GM15510 (cell line): ENCODE results near the gene FAHD2A.

Experiments
- POLR2A ChIP-seq: IDR thresholded peaks from 3 replicates; pipeline ENCODE4 v1.6.1; 2011; ENCODE audit warnings: borderline replicate concordance; ENCODE audit not compliant: insufficient read length; ENCODE audit errors: extremely low read depth

FAHD2A gene

DNA sequence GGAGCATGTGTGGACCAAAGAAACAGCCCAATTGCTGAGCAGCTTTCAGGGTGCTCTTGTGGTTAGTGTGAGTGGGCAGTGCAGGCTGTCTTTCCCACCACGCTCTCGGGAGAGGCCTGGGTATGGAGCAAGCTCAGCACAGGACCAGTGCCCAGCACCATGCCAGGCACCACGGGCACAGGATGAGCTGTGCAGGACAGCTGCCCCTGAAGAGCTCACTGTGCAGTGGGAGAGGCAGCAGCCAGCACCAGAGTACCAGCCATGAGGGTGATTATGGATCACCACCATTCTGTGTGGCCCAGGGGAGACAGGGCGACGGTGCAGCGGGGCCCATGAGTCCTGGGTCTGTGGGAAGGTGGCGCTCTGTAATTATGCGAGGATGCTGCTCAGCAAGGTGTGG lies 29.7 kb upstream of the FAHD2A start:
- TF ChIP-seq POLR2A = no peak

DNA sequence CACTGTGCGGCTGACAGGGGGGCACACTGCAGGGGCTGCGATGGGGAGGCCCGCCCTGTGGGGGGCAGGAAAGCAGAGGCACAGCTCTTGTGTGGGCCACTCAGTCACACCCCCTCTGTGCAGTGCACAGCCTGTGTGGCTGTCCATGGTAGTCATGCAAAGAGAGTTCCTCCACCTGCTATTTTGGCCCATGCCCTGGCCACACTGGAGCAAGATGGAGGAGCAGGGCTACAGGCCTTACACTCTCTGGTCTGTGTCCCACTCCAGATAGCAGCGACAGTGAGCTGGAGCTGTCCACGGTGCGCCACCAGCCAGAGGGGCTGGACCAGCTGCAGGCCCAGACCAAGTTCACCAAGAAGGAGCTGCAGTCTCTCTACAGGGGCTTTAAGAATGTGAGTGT lies 28.5 kb upstream of the FAHD2A start:
- TF ChIP-seq POLR2A = no peak

DNA sequence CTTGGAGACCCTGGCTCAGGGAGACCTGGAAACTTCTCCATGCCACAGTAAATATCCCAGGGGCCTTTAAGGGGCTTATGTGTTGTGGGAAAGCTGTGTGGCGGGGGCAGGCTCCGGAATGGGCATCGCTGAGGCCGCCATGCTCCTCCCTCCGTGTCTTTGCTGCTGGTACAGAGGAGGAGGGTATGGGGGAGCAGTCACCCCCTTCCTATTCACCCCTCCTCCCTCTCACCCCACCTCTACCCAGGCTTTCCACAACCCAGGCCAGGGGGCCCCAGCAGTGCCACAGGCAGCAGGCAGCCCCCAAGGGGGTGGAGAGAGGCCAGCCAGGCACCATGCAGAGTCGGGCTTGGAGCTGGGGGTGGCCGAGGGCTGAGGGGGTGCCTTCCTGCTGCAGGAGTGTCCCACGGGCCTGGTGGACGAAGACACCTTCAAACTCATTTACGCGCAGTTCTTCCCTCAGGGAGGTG lies 28.0 kb upstream of the FAHD2A start:
- TF ChIP-seq POLR2A = no peak

DNA sequence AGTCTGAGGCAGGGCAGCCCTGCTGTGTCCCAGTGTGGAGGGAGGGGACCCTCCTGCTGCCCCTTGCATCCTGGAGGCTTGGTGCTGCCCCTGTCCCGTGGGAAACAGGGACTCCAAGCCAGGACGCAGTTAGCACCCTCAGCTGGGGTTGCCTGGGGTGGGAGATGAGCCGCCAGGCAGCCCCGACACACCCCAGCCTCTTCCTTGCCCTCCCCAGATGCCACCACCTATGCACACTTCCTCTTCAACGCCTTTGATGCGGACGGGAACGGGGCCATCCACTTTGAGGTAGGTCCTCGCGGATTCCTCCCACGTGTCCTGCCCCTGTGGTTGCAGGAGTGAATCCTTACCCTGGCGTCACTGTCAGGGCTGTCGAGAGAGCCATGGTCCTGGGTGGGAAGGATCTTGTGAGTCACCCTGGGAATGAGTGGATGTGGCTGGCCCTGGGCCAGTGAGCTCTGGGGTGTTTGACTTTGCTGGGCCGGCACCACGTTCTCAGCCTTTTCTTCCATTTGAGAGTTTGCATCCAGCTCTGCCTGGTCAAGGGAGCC lies 27.5 kb upstream of the FAHD2A start:
- no peak for TF ChIP-seq POLR2A

DNA sequence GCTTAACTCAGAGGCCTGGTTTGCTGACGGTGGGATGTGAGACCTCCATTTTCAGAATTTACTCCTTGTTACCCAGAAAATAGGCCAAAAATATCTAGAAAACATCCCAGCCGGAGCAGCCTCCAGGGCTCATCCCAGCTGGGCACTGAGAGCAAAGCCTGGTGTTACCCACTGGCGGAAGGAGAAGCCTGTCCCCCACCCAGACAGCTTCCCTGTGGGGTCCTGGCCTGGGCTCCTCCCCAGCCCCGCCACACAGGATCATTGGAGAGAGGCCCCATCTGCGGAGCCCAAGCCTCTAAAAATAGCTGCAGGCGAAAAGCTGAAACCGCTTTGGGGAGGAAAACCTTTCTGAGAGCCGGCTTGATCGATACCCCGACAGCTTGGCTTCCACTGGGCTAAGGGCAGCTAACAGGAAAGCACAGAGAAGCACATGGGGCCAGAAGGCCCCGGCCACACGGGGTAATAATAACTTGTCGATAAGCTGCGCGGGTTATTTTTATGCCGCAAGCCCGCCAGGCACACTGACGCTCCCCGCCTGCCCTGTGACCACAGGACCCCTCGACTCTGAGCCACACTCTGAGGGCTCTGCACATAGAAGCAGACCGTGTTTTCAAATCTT lies 26.9 kb upstream of the FAHD2A start:
- no peak for TF ChIP-seq POLR2A

DNA sequence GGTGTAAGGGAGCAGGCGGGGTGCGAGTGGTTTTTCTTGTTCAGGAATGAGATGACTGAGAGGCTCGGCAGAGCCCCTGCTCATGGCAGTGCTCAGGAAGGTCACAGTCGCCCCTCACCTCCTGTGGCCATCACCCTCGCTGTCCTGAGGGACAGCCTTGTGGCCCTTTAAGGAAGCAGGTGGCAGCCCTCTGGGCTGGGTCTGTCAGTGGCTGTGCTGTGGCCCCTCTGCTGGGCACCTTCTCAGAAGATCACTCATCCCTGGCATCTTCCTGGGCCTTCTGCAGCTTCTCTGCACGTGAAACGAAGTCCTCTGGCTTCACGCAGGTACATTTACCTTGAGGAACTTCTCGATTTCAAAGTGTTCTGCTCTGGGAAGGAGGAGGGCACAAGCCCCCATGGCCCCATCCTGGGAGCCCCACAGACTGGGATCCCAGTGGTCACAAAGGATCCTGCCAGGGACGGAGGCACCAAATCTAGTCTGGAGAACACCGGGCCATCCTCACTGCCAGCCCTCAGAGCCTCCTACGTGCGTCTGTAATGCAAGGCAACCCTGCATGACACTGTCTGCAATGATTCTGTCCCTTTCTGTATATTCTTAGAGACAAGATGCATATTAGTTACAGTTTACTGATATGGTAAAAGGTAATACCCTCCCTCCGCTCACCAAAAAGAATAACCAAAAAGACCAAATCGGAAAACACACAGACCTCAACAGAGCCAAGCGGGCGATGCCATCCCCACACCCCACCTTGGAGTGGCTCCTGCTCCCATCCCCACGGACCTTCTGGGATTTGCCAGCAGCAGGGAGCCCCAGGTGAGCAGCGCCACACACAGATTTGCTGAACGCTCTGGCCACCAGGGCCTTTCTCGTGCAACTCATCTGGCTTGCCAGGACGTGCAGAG lies 25.9 kb upstream of the FAHD2A start:
- no peak for TF ChIP-seq POLR2A

DNA sequence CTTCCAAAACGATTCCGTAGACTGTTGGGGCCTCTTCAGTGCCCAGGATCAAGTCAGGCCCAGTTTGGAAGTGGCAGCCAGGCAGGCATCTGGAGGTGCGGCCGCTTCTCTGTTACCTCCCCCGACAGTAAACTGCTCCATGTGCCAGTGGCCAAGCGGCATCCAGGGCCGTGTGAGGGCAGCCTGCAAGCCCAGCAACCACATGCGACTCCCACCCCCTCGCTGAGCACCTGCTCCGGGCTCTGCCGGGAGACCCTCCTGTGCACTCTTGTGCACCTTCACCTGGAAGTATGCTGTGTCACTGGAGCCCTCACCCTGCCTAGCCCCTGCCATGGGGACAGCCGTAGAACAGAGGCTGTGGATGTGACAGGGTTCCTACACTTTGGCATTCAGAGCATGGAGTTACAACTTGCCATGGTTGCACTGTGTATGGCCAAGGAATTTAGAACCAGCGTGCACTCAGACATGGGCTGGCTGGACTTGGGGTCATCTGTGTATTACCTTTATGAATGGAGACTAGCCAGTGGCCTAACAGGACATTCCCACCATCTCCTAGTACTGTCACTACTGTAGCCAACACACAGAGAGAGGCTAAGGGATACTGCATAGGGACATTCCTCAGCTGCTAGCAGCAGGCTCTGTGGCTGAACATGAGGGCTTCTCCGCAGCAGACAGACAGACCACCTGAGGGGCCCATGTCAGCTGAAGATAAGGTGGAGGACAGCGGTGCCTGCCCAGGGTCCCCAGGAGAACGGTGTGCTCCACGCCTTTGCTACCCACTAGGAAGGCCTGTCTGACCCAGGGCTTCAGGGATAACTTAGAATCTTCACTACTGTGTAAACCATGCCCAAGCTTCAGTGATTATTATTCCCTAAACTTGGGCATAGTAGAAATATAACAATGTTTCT lies 25.0 kb upstream of the FAHD2A start:
- TF ChIP-seq POLR2A = no peak

DNA sequence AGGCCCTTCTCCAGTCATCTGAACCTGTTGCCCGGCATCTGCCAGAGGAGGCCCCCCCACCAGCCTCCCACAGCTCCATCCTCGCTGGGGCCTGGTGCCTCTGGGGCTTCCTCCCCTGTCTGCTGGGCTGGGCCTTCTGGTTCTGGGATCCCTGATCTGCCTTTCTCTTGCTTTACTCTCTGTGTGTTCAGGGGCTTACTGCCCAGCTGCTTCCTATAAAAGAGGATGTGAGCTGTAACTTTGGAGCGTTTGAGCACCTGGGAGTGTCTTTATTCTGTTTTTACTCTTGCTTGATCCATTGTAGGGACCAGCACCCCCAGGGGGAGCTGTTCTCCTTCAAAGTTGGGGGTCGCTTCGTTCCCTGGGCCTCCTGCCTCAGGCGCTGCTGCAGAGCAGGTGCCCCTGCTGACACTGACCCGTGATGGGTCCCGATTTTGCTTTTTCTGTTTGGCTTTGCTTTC lies 23.1 kb upstream of the FAHD2A start:
- no peak for TF ChIP-seq POLR2A

DNA sequence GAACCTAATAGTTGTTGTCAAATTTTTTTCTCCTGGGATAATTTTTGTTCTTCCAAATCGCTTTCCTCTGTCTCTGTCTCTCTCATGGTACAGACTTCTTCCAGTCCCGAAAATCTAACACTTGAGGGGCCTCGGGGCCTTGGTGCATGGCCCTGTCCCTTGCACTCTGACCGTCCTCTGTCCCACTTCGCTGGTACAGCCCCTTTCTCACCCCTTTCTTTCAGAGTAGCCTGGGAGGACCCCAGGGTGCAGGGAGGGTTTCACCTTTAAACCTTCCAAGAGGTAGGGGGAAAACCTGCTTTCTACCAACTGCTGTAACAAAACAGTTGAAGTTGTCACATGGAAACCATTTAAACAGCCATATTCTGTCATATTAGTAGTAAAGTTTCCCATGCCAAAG lies 22.2 kb upstream of the FAHD2A start:
- TF ChIP-seq POLR2A = no peak

DNA sequence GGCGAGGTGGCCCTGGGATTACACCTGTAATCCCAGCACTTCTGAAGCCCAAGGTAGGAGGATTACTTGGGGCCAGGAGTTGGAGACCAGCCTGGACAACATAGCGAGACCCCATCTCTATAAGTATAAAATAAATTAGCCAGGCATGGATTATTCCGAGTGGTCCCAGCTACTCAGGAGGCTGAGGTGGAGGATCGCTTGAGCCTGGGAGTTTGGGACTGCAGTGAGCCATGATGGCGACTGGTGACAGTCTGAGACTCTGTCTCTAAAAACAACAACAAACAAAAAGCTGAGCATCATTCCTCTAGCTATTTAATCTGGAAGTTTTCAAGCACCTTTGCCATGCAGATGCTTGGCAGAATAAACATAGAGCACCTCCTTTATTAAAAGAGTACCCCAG lies 21.8 kb upstream of the FAHD2A start:
- no peak for TF ChIP-seq POLR2A

DNA sequence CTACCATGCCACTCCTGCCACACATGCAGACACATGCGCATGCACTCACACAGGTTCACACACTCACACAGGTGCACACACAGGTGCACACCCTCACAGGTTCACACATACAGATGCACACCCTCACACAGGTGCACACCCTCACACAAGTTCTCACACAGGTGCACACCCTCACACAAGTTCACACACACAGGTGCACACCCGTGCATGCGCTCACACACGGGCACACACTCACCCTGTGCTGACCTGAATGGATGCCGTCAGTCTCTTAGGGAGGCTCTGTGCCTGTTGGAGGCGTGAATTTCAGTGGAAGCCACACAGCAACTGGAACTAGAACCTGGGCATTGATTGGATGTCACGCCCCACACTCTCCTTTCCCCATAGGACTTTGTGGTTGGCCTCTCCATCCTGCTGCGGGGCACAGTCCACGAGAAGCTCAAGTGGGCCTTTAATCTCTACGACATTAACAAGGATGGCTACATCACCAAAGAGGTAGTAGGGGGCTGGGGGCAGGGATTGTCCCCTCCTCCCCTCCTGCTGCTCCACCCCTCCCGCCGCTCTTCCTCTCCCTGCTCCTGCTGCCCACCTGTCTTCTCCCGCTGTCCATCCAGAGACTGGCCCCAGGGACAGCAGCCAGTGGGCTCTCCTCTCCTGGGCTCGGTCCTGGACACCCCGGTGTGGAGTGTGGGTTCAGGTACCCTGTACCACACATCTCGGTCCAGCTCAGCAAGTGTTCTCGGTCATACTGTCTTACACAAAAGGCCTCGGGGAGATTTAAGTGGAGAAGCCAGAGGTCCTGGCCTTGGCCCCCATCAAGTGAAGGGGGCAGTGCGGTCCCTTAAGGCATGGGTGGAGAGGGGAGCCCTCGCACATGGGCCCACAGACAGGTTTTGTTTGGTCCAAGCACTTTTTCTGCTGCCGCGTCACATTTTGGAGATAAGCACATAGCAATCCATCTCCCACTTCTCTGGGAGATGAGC lies 21.0 kb upstream of the FAHD2A start:
- TF ChIP-seq POLR2A = no peak

DNA sequence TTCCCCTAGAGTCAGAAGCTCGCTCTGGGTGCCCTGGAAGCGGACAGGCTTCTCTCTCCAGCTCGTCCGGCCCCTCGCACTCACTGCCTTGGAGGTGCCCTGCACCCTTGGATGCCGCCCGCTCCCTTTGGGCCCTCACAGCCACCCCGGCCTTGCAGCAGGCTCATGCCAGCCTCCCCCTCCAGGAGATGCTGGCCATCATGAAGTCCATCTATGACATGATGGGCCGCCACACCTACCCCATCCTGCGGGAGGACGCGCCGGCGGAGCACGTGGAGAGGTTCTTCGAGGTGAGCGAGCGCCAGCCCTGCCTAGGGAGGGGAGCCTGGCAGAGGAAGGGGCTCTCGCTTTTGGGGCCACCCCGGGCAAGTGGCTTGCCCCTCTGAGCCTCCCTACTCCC lies 20.3 kb upstream of the FAHD2A start:
- no peak for TF ChIP-seq POLR2A
